Erythroblast (primary cell): ENCODE measurements around the gene GMDS.

Source experiments
- GATA1 ChIP-seq: IDR thresholded peaks from 2 replicates; pipeline ENCODE4 v1.6.1; 2011; ENCODE audit warnings: low read depth, mild to moderate bottlenecking, control low read depth, low read length, moderate library complexity
- POLR2A ChIP-seq: IDR thresholded peaks from 2 replicates; pipeline ENCODE4 v1.6.1; 2011; ENCODE audit warnings: mild to moderate bottlenecking, low read length

GRCh38 chr6:1890071-1890470 is 355.3 kb downstream of the GMDS start:
- TF ChIP-seq POLR2A = no peak
- no peak for TF ChIP-seq GATA1
